CD4-positive, alpha-beta T cell treated with Interleukin-17A for 1 hour (primary cell): ENCODE data around the gene HMGA1.
A peak's percentile ranks its signal among the peaks of the same experiment; 100 is the strongest.

Experiments
- DNase-seq: peaks from one replicate; pipeline ENCODE4 v3.0.0-alpha.2; 2020

HMGA1 gene

DNA sequence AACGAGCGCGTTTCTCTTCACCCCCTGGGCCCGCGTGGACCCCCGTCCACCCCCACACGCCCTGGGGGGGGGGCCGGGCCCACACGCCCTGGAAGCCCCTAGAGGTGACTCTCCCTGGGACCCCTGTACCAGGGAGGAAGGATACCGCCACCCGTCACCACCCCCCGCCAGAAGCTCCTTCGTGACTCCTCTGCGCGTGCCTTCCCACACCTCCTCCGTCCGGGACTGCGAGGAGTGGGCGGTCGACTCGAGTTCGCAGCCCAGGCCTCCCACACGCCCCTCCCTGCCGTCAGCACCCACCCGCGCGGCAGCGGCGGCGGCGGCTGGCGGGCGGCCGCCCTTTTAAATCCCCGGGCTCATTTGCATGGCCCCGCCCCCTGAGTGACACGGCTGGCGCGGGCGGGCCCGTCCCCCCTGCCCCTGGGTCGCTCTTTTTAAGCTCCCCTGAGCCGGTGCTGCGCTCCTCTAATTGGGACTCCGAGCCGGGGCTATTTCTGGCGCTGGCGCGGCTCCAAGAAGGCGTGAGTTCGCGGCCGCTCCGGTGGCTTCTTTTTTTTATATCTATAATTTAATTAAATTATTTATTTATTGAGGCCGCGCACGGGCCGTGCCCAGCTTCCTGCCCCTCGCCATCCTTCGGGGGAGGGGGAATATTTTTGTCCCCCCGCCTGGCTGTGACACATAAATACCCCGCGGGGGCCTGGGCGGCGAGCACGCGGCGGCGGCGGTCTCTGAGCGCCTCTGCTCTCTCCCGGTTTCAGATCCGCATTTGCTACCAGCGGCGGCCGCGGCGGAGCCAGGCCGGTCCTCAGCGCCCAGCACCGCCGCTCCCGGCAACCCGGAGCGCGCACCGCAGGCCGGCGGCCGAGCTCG is at the start of gene HMGA1:
Gene HMGA1, plus strand, starts transcription at position 431 of the 873 bp plus-strand sequence. CDS start 3,908 bp downstream, outside the sequence.
- DNase-seq = peak; percentile 91

- peak; percentile 49 for DNase-seq
These were observed 46.7 kb upstream of the HMGA1 start for GRCh38 chr6:34189806-34190503.

- no peak for DNase-seq
These were observed 46.1 kb upstream of the HMGA1 start for GRCh38 chr6:34190504-34191122.

- no peak for DNase-seq
These were observed 41.9 kb upstream of the HMGA1 start for GRCh38 chr6:34194772-34195171.

DNA sequence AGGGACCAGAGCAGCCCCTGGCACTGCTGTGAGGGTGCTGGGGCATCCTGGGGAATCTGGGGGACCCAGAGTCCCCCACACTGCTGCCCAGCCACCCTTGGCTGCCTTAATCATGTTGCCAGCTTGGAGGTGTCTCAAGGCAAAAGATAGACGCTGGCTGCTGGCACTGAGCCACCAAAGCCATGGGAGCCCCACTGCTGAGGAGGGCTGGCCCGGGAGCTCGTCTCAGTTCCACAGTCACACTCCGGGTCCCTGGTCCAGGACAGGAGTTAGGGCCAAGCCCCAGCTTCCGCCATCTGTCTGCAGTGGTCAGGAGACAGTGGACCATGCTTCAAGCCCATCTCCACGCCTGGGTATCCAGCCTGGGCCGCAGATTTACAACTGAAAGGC is 41.0 kb upstream of the HMGA1 start:
- no peak for DNase-seq

GRCh38 chr6:34196116-34196832 is 40.4 kb upstream of the HMGA1 start:
- DNase-seq = peak; percentile 88

- no peak for DNase-seq
These were observed 39.9 kb upstream of the HMGA1 start for GRCh38 chr6:34196833-34197195.

GRCh38 chr6:34200340-34200971 is 36.2 kb upstream of the HMGA1 start:
- no peak for DNase-seq

- no peak for DNase-seq
These were observed 35.1 kb upstream of the HMGA1 start for GRCh38 chr6:34201455-34202107.

GRCh38 chr6:34202329-34203201 is 34.1 kb upstream of the HMGA1 start:
- no peak for DNase-seq

GRCh38 chr6:34204693-34205092 is 32.0 kb upstream of the HMGA1 start:
- DNase-seq = no peak

DNA sequence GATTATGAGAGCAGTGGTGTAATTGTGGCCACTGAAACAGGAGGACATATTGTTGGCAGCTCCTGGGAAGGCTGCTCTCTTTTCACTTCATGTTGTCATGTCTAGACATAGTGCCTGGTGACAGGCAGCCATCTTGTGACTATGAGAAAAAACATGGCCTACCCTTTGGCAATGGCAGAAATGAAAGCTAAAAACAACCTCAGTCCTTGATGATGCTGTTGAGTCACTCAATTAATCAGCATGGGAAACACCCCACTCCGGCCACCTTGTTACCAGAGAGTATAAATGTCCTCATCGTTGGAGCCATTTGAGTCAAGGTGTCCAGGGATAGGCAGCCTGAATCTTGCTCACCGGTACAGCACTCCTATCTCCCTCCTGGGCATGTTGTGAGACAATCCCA is 31.2 kb upstream of the HMGA1 start:
- DNase-seq = no peak

DNA sequence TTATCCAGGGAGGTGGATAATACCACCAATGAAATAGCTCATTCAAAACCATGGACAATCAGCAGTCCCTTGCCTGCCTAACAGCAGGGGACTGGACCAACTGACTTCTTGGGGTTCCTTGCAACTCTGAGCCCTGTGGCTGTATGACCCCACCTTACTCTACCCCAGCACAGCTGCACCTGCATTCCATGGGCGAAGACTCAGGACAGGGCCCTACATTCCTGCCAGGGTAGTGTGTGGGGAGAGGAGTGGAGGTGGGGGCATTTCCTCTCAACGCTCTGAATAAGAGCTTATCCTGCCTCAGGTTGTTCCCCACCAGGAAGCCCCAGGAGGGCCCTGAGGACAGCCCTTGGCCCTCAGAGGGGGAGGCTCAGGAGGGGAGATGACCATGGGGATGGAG is 30.8 kb upstream of the HMGA1 start:
- no peak for DNase-seq

DNA sequence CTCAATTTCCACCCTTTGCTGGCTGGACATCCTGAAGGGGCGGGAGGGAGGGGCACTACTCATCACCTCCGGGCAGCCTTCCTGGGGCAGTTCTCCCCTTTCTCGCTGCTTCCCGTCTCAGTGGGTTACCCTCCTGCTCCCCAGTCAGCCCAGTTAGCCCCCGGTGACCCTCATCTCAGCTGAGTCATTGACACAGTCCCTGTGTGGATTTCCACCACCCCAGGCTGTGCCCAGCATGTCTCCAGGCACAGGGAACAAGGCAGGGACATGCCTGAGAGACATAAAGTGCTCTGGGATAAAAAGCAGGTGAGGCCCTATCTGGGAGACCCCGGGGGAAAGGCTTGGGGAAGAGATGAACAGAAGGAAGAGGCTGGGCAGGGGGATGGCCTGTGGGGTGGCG is 29.9 kb upstream of the HMGA1 start:
- DNase-seq = no peak

GRCh38 chr6:34207695-34208443 is 28.8 kb upstream of the HMGA1 start:
- no peak for DNase-seq

DNA sequence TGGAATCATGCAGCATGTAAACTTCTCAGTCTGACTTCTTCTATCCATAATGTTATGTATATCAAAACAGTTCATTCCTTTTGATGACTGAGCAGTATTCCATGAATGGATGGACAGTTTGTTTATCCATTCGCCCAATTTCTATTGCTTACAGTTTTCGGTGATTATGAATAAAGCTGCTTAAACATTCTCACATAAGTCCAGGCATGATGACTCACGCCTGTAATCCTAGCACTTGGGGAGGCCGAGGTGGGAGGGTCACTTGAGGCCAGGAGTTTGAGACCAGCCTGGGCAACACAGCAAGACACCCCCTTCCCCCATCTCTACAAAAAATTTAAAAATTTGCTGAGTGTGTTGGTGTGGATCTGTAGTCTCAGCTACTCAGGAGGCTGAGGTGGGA is 22.9 kb upstream of the HMGA1 start:
- DNase-seq = no peak

DNA sequence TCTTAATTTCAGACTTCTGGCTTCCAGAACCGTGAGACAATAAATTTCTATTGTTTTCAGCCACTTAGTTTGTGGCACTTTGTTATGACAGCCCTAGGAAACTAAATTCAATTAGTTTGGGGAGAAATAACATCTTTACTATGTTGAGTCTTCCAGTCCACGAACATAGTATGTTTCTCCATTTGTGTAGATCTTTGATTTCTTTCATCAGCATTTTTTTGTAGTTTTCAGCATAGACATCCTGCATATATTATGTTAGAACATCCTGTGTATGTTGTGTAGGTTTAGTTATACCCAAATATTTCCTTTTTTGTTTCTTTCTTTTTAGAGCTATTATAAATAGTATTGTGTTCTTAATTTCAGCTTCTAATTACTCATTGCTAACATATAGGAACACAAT is 18.0 kb upstream of the HMGA1 start:
- DNase-seq = no peak

- no peak for DNase-seq
These were observed 13.2 kb upstream of the HMGA1 start for GRCh38 chr6:34223381-34223955.

GRCh38 chr6:34223956-34224940 is 12.4 kb upstream of the HMGA1 start:
- DNase-seq = peak; percentile 98
